HFF-Myc (cell line): Measurements from ENCODE around the gene PATE1.

ENCODE experiments used
- DNase-seq: peaks from one replicate; pipeline ENCODE4 v3.0.0-alpha.2; 2011; ENCODE audit warnings: low read depth; ENCODE audit errors: extremely low read depth
- H3K4me3 ChIP-seq: replicated peaks from 2 replicates; pipeline ENCODE4 v1.5.1; 2011; ENCODE audit warnings: low read depth, mild to moderate bottlenecking, control low read depth, low read length
- TF ChIP-seq, protein P1 (sequence below): IDR thresholded peaks from 2 replicates; pipeline ENCODE4 v1.5.1; 2012; ENCODE audit warnings: mild to moderate bottlenecking, low read depth, low read length, control low read depth; ENCODE audit errors: missing control alignments

The PATE1 gene

DNA sequence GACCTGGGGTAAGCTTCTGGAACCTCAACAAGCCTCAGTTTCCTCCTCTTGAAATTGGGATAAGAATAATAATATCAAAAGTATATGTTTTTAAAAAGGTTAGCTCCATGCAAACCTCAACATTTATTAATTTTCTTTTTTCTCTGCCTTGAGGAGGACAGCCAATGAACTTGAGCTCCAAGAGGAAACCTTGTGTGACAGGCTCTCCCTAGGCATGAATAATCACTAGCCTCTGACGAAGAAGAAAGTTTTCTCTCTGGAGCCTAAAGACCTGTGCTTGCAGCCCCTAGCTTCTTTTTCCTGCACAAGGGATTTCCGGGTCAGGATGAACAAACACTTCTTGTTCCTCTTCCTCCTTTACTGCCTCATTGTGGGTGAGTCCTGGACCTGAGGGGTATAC is 41.7 kb downstream of the PATE1 start, which contains the start of gene PATE3:
TSS of gene PATE3 (plus strand) at position 301 of the 400 bp plus-strand sequence. CDS start at position 326, 25 bp downstream.
- H3K4me3 ChIP-seq = no peak within 1 kb of the TSS
- TF ChIP-seq, protein P1, sequence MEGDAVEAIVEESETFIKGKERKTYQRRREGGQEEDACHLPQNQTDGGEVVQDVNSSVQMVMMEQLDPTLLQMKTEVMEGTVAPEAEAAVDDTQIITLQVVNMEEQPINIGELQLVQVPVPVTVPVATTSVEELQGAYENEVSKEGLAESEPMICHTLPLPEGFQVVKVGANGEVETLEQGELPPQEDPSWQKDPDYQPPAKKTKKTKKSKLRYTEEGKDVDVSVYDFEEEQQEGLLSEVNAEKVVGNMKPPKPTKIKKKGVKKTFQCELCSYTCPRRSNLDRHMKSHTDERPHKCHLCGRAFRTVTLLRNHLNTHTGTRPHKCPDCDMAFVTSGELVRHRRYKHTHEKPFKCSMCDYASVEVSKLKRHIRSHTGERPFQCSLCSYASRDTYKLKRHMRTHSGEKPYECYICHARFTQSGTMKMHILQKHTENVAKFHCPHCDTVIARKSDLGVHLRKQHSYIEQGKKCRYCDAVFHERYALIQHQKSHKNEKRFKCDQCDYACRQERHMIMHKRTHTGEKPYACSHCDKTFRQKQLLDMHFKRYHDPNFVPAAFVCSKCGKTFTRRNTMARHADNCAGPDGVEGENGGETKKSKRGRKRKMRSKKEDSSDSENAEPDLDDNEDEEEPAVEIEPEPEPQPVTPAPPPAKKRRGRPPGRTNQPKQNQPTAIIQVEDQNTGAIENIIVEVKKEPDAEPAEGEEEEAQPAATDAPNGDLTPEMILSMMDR = no peak
- DNase-seq = no peak

DNA sequence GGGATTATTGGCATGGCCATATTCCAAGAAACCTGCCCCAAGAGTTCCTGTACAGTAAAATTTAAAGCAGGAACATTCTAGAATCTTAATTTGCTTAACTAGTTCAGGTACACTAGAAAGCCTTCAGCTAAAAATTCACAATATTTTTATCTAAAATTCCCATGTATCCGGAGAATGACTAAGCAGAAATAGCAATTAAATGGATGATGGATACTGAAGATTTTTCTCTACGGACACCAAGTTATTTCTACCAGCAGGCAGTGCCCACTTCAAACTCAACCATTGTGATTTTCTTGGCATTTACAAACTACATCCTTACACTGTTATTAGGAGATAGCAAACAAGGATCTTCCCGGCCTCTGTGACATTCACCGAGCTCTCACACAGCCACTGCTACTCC is 44.7 kb downstream of the PATE1 start:
- H3K4me3 ChIP-seq = no peak overlapping the region
- TF ChIP-seq, protein P1 = no peak
- DNase-seq = no peak

DNA sequence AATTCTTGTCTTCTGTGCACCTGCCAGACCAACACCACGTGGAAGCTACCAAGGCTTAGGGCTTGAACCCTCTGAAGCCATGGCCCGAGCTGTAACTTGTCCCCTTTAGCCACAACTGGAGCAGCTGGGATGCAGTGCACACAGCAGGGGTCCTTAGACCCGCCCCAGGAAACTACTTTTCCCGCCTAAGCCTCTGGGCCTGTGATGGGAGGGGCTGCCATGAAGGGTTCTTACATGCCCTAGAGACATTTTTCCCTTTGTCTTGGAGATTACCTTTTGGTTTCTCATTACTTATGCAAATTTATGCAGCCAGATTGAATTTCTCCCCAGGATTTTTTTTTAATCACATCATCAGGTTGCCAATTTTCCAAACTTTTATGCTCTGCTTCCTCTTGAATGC is 51.6 kb downstream of the PATE1 start:
- TF ChIP-seq, protein P1 = no peak
- H3K4me3 ChIP-seq = no peak overlapping the region
- no peak for DNase-seq
